H1 (cell line): ENCODE data around the gene ADORA1. TPM values are rescaled to one million over a fixed set of nuclear protein-coding genes. Genes with fewer than 3 reads are reported as not detected.

ENCODE experiments used
- CTCF ChIA-PET: fragments of 300-600 bp; sonication (Branson Sonifier 250); formaldehyde crosslinking; loops from one replicate; lab custom pipeline; 2021; ENCODE audit not compliant: partially characterized antibody; lab: Charles Lee
- POLR2A ChIA-PET: fragments of 300-600 bp; sonication (Branson Sonifier 250); formaldehyde crosslinking; loops from one replicate; lab custom pipeline; 2021; ENCODE audit warnings: inconsistent platforms; ENCODE audit not compliant: partially characterized antibody; lab: Charles Lee
- DNase-seq, 2 experiments: peaks; one replicate each; pipeline versions ENCODE4 v3.0.0 to v3.0.0-alpha.2; 2010 to 2022; ENCODE audit warnings: low spot score in 2 of 2, low read depth in 1 of 2, mixed read lengths in 1 of 2
- FAIRE-seq: peaks from 2 replicates; lab custom pipeline; 2011; peaks lifted over from hg19 to GRCh38; lab: Jason Lieb, UNC
- H2AFZ ChIP-seq: 2 replicates; pipeline ENCODE4 v1.8.1; 2012; ENCODE audit warnings: low read length, inconsistent platforms
- H2AK5ac ChIP-seq: 2 replicates; pipeline ENCODE4 v1.6.1; 2013; ENCODE audit warnings: low read depth, low read length
- H2BK120ac ChIP-seq: replicated peaks from 2 replicates; pipeline ENCODE3; 2013; ENCODE audit warnings: low read depth, low read length, inconsistent platforms
- H2BK12ac ChIP-seq: 2 replicates; pipeline ENCODE4 v1.6.1; 2013; ENCODE audit warnings: low read depth, low read length
- H2BK15ac ChIP-seq: 2 replicates; pipeline ENCODE4 v1.6.1; 2013; ENCODE audit warnings: low read length
- H2BK20ac ChIP-seq: 2 replicates; pipeline ENCODE4 v1.6.1; 2013; ENCODE audit warnings: low read length
- H2BK5ac ChIP-seq: 2 replicates; pipeline ENCODE4 v1.6.1; 2013; ENCODE audit warnings: low read depth, low read length
- H3K14ac ChIP-seq: 2 replicates; pipeline ENCODE4 v1.6.1; 2013; ENCODE audit warnings: inconsistent platforms; ENCODE audit not compliant: insufficient read length
- H3K18ac ChIP-seq: 2 replicates; pipeline ENCODE4 v1.6.1; 2013; ENCODE audit warnings: low read length; ENCODE audit errors: extremely low read depth
- H3K23ac ChIP-seq: 2 replicates; pipeline ENCODE4 v1.6.1; 2013; ENCODE audit warnings: inconsistent platforms; ENCODE audit not compliant: insufficient read length
- H3K23me2 ChIP-seq: 2 replicates; pipeline ENCODE4 v1.6.1; 2013; ENCODE audit warnings: low read depth, low read length
- H3K27ac ChIP-seq: 2 replicates; pipeline ENCODE4 v1.6.1; 2011; ENCODE audit warnings: low read depth, low read length, inconsistent platforms
- H3K27me3 ChIP-seq, 4 experiments: replicated peaks in 1 of 4; 1 replicate in 1 of 4; 2 replicates in 3 of 4; pipeline versions ENCODE4 v1.6.1 to v1.8.1; 2011 to 2013; ENCODE audit warnings: low read length in 3 of 4, mild to moderate bottlenecking in 3 of 4, inconsistent platforms in 2 of 4, mixed read lengths in 2 of 4, moderate library complexity in 1 of 4; ENCODE audit not compliant: control insufficient read depth in 3 of 4, insufficient read depth in 3 of 4; ENCODE audit errors: extremely low read depth in 1 of 4
- H3K36me3 ChIP-seq, 4 experiments: 2 replicates each; pipeline versions ENCODE4 v1.6.1 to v1.8.1; 2011 to 2013; ENCODE audit warnings: mild to moderate bottlenecking in 4 of 4, low read length in 3 of 4, moderate library complexity in 2 of 4, control low read depth in 1 of 4, inconsistent platforms in 1 of 4; ENCODE audit not compliant: insufficient read depth in 4 of 4, control insufficient read depth in 2 of 4
- H3K4ac ChIP-seq: replicated peaks from 2 replicates; pipeline ENCODE3; 2013; ENCODE audit warnings: low read length, low read depth, mixed read lengths, inconsistent platforms; ENCODE audit not compliant: insufficient read length
- H3K4me1 ChIP-seq, 4 experiments: replicated peaks in 1 of 4; 1 replicate in 1 of 4; 2 replicates in 3 of 4; pipeline versions ENCODE4 v1.6.1 to v1.8.1; 2011 to 2013; ENCODE audit warnings: low read length in 3 of 4, inconsistent platforms in 2 of 4, mixed read lengths in 1 of 4; ENCODE audit not compliant: insufficient read depth in 4 of 4, control insufficient read depth in 3 of 4
- H3K4me2 ChIP-seq, 2 experiments: 2 replicates each; pipeline versions ENCODE4 v1.6.1 to v1.8.1; 2011 to 2013; ENCODE audit warnings: low read depth in 2 of 2, low read length in 2 of 2, control low read depth in 1 of 2, inconsistent platforms in 1 of 2, mild to moderate bottlenecking in 1 of 2; ENCODE audit not compliant: insufficient read depth in 1 of 2
- H3K4me3 ChIP-seq, 4 experiments: fragments of 200-600, 300-600 bp in 1 of 4; sonication (generic), shearing (Covaris generic), sonication (Bioruptor Twin) in 1 of 4; 2 replicates each; pipeline versions ENCODE4 v1.5.1 to v1.8.1; 2011 to 2016; ENCODE audit warnings: low read length in 4 of 4, low read depth in 3 of 4, control low read depth in 2 of 4, inconsistent platforms in 2 of 4, mild to moderate bottlenecking in 2 of 4, mixed read lengths in 1 of 4, moderate library complexity in 1 of 4; ENCODE audit not compliant: insufficient read depth in 2 of 4; ENCODE audit errors: extremely low read depth in 1 of 4
- H3K56ac ChIP-seq: replicated peaks from 2 replicates; pipeline ENCODE3; 2013; ENCODE audit warnings: low read depth, mild to moderate bottlenecking, mixed read lengths, low read length, inconsistent platforms; ENCODE audit not compliant: insufficient read length
- H3K79me1 ChIP-seq: 2 replicates; pipeline ENCODE4 v1.6.1; 2013; ENCODE audit warnings: low read depth, low read length, control low read depth
- H3K79me2 ChIP-seq, 2 experiments: 2 replicates each; pipeline versions ENCODE4 v1.6.1 to v1.8.1; 2012 to 2013; ENCODE audit warnings: low read length in 2 of 2, mild to moderate bottlenecking in 2 of 2, inconsistent platforms in 1 of 2; ENCODE audit not compliant: insufficient read depth in 2 of 2, control insufficient read depth in 1 of 2
- H3K9ac ChIP-seq, 4 experiments: replicated peaks in 1 of 4; 1 replicate in 1 of 4; 2 replicates in 3 of 4; pipeline versions ENCODE4 v1.6.1 to v1.8.1; 2011 to 2013; ENCODE audit warnings: low read depth in 3 of 4, low read length in 3 of 4, control low read depth in 2 of 4, mild to moderate bottlenecking in 2 of 4, moderate library complexity in 2 of 4, inconsistent platforms in 1 of 4; ENCODE audit errors: extremely low read depth in 1 of 4
- H3K9me3 ChIP-seq, 2 experiments: 2 replicates each; pipeline versions ENCODE4 v1.6.1 to v1.8.1; 2012 to 2013; ENCODE audit warnings: mild to moderate bottlenecking in 2 of 2, moderate library complexity in 2 of 2, control low read depth in 1 of 2, inconsistent platforms in 1 of 2, low read depth in 1 of 2, low read length in 1 of 2, mixed read lengths in 1 of 2; ENCODE audit not compliant: insufficient read depth in 2 of 2
- H4K20me1 ChIP-seq, 2 experiments: replicated peaks in 1 of 2; 2 replicates each; pipeline versions ENCODE3 to v1.8.1; 2011 to 2013; ENCODE audit warnings: inconsistent platforms in 2 of 2, low read length in 2 of 2, mild to moderate bottlenecking in 1 of 2; ENCODE audit not compliant: insufficient read depth in 2 of 2, control insufficient read depth in 1 of 2
- H4K5ac ChIP-seq: 2 replicates; pipeline ENCODE4 v1.6.1; 2013; ENCODE audit warnings: low read length, low read depth, mixed read lengths, inconsistent platforms; ENCODE audit not compliant: insufficient read length
- H4K8ac ChIP-seq: 2 replicates; pipeline ENCODE4 v1.8.0; 2013; ENCODE audit warnings: mild to moderate bottlenecking, moderate library complexity, low read length, inconsistent platforms; ENCODE audit not compliant: insufficient read depth; ENCODE audit errors: extremely low read depth
- H4K91ac ChIP-seq: replicated peaks from 2 replicates; pipeline ENCODE3; 2013; ENCODE audit warnings: low read length, mixed read lengths, inconsistent platforms; ENCODE audit not compliant: insufficient read length
- E2F6 ChIP-seq: IDR thresholded peaks from 2 replicates; pipeline ENCODE4 v1.6.1; 2012; ENCODE audit warnings: inconsistent platforms
- EGR1 ChIP-seq: IDR thresholded peaks from 2 replicates; pipeline ENCODE4 v1.6.1; 2011; ENCODE audit warnings: low read depth, low read length, borderline replicate concordance
- MAX ChIP-seq: IDR thresholded peaks from 2 replicates; pipeline ENCODE4 v1.6.1; 2012; ENCODE audit warnings: inconsistent platforms
- RAD21 ChIP-seq, 2 experiments: IDR thresholded peaks in 1 of 2; conservative IDR thresholded peaks in 1 of 2; 2 replicates each; pipeline ENCODE4 v1.6.1; 2011; ENCODE audit warnings: low read depth in 2 of 2, low read length in 2 of 2, improper control_type of control experiment in 1 of 2, inconsistent platforms in 1 of 2, mild to moderate bottlenecking in 1 of 2, moderate library complexity in 1 of 2
- SP1 ChIP-seq: IDR thresholded peaks from 2 replicates; pipeline ENCODE4 v1.6.1; 2011; ENCODE audit warnings: low read depth, low read length
- WGBS, 2 experiments: shearing (Covaris generic) in 1 of 2; methylation state at CpG; one replicate each; pipeline versions ENCODE4 v1.1.6 to v1.1.7; 2013 to 2015; ENCODE audit warnings: low lambda C conversion rate in 2 of 2, mixed read lengths in 2 of 2, inconsistent platforms in 1 of 2, low coverage in 1 of 2, missing lambda C conversion rate in 1 of 2; ENCODE audit not compliant: insufficient replicate concordance in 2 of 2, insufficient coverage in 1 of 2, insufficient read length in 1 of 2; ENCODE audit errors: extremely low coverage in 1 of 2, missing lambda C conversion rate in 1 of 2; 5-methylcytosine and 5-hydroxymethylcytosine counted together
- polyA plus RNA-seq, 7 experiments: library from polyadenylated mRNA; depleted of rRNA in 3 of 7; stranded (reverse) in 5 of 7; unstranded in 2 of 7; fragments of >200 nt in 5 of 7; fragments of 200-250 nt in 2 of 7; gene quantifications; 1 replicate in 5 of 7; 2 replicates in 1 of 7; 4 replicates in 1 of 7; pipeline versions ENCODE4 v1.2.1 to v1.2.3, GENCODE V29; 2011 to 2013; ENCODE audit warnings: missing spikeins in 2 of 7, mixed read lengths in 2 of 7
- total RNA-seq: library from RNA; stranded (reverse); fragmentation: NEBNext Ultra II Directional; extraction: Animal tissue kit (Norgen Biotek cat#: 25700); gene quantifications from 2 replicates; pipeline ENCODE4 v1.2.1, GENCODE V29; 2021

ADORA1 gene
- total and polyA plus RNA-seq, 2 of the 8 experiments (the other 6 are each of a cell fraction or from before 2014, with no cell fraction given): 3.3 to 6.7 TPM

- Histone ChIP-seq H3K9ac (no peak overlapping the region), H3K23me2 (no peaks in the 10 kb centered on the region), H3K56ac (no peak overlapping the region), H3K79me1 (no peaks in the 10 kb centered on the region), H4K20me1 (no peaks in the 10 kb centered on the region), H2BK5ac (no peak overlapping the region), H2BK20ac (no peak overlapping the region), H2AK5ac (no peak overlapping the region), H3K4me1 (peaks cover 0 to 2% (median under 1%) of the 10 kb centered on the region in 4 experiments; a peak in 1 of 7 replicates), H3K27me3 (peaks cover 0 to 6% (median 3%) of the 10 kb centered on the region in 4 experiments; a peak in 4 of 7 replicates), H3K4ac (no peak overlapping the region), H3K9me3 (no peaks in the 10 kb centered on the region), H4K91ac (no peak overlapping the region), H4K8ac (no peak overlapping the region), H3K4me2 (no peak overlapping the region), H3K23ac (no peak overlapping the region), H3K36me3 (no peaks in the 10 kb centered on the region), H3K27ac (no peak overlapping the region), H2AFZ (no peak overlapping the region), H3K4me3 (no peak overlapping the region), H3K14ac (no peak overlapping the region), H4K5ac (no peak overlapping the region), H2BK120ac (no peak overlapping the region), H2BK12ac (no peak overlapping the region), H2BK15ac (no peak overlapping the region), H3K79me2 (no peaks in the 10 kb centered on the region), H3K18ac (no peak overlapping the region)
- TF ChIP-seq RAD21 (IDR thresholded peaks at IDR 0.05 in 1 of 2, conservative IDR thresholded peaks at IDR 0.05 in 1 of 2; ENCODE audit: low read depth in 2 of 2, low read length in 2 of 2) (peak in 1 of 2 experiments; percentile 16; a peak in 1 of 4 replicates), E2F6 (peak; percentile 73), EGR1 (no peak), SP1 (no peak), MAX (peak; percentile 33; the same call in 1 of the 2 replicates)
- ChIA-PET CTCF (interaction anchor here (0.8 to 49.1 kb wide), 17 partner anchors 10 to 153 kb away, joined by 3 to 1071 read pairs (median 20); partner anchors contain the start of genes ADORA1, MYBPH, MYOG and PPFIA4), POLR2A (interaction anchor here (1.4 kb wide), 1 partner anchor 100 kb away, joined by 3 read pairs; no protein-coding TSS in a partner anchor)
- DNase-seq: peak in 1 of 2 experiments; percentile 43
- no peak for FAIRE-seq
- 89% methylated on average over 10 of the region's 10 CpGs; no CpG with 5 or more reads in 1 of the 2 experiments for WGBS, 2 experiments
Measured at GRCh38 chr1:203116091-203116820, 11.3 kb upstream of the ADORA1 start.
